Fibroblast of lung (primary cell): ENCODE data around the gene CRTC1.

Experiments
- EZH2 ChIP-seq: IDR thresholded peaks from 2 replicates; pipeline ENCODE4 v1.5.1; 2012; ENCODE audit warnings: low read length, control low read depth, mild to moderate bottlenecking; ENCODE audit errors: missing control alignments
- TF ChIP-seq, protein P1 (sequence below), 2 donors: IDR thresholded peaks in 1 of 2; conservative IDR thresholded peaks in 1 of 2; 1 replicate in 1 of 2; 2 replicates in 1 of 2; pipeline ENCODE4 v1.5.1; 2011 to 2012; ENCODE audit warnings: low read length in 2 of 2, control low read depth in 1 of 2, inconsistent platforms in 1 of 2, low read depth in 1 of 2, mild to moderate bottlenecking in 1 of 2

DNA sequence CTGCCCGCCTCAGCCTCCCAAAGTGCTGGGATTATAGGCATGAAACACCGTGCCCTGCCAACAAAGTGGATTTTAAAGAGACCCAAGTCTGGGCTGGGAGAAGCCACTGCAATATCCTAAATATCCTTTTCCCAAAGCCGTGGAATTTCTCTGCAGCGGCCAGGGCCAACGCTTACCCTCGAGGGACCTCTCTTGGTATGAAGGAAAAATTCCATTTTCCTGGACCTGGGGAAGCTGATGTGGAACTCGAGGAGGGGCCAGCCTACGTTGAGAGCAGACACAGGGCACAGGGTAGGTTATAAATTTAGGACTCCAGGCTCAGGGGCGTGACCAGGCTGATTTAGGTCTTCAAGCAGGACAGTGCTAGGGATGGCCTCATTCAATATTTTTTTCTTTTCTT, 130.6 kb downstream of the CRTC1 start:
- TF ChIP-seq EZH2, result no peak
- TF ChIP-seq, protein P1, sequence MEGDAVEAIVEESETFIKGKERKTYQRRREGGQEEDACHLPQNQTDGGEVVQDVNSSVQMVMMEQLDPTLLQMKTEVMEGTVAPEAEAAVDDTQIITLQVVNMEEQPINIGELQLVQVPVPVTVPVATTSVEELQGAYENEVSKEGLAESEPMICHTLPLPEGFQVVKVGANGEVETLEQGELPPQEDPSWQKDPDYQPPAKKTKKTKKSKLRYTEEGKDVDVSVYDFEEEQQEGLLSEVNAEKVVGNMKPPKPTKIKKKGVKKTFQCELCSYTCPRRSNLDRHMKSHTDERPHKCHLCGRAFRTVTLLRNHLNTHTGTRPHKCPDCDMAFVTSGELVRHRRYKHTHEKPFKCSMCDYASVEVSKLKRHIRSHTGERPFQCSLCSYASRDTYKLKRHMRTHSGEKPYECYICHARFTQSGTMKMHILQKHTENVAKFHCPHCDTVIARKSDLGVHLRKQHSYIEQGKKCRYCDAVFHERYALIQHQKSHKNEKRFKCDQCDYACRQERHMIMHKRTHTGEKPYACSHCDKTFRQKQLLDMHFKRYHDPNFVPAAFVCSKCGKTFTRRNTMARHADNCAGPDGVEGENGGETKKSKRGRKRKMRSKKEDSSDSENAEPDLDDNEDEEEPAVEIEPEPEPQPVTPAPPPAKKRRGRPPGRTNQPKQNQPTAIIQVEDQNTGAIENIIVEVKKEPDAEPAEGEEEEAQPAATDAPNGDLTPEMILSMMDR (conservative IDR thresholded peaks at IDR 0.05 in 1 of 2, IDR thresholded peaks at IDR 0.05 in 1 of 2; ENCODE audit: low read depth in 1 of 2, low read length in 2 of 2), result peak; percentile 9 to 18
